ENCODE measurements around the gene DEPDC5.

The DEPDC5 gene

DNA sequence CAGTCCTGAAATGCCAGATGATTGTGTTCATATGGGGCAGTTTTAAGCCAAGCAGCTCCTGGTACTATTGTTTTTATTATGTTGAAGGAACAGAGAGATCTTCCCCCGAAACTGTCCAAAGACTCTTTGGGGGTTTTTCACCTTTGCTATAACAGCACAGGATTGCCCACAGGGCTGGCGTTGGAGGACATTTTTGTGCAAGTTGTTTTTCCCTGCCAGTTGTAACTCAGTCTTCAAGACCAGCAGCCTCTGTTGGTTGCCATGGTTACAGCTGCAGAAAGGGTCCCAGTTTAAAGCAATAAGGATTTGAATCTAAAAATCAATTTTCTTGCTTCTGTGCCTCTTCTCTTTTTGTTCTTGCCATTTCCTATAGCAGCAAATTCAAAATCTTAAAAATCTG is 145.1 kb downstream of the DEPDC5 start:
- CTCF ChIA-PET: no interaction called here
- TF ChIP-seq TARDBP (IDR thresholded peaks at IDR 0.05): no peak
- no peak for TF ChIP-seq NFRKB (IDR thresholded peaks at IDR 0.05)
- no peak for TF ChIP-seq LEF1 (IDR thresholded peaks at IDR 0.05; ENCODE audit: borderline replicate concordance)
- TF ChIP-seq, protein P1, sequence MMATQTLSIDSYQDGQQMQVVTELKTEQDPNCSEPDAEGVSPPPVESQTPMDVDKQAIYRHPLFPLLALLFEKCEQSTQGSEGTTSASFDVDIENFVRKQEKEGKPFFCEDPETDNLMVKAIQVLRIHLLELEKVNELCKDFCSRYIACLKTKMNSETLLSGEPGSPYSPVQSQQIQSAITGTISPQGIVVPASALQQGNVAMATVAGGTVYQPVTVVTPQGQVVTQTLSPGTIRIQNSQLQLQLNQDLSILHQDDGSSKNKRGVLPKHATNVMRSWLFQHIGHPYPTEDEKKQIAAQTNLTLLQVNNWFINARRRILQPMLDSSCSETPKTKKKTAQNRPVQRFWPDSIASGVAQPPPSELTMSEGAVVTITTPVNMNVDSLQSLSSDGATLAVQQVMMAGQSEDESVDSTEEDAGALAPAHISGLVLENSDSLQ (IDR thresholded peaks at IDR 0.05): no peak
- no peak for TF ChIP-seq SP1 (IDR thresholded peaks at IDR 0.05)
- no peak for TF ChIP-seq FOXA1 (IDR thresholded peaks at IDR 0.05)
- no peak for TF ChIP-seq CTBP1 (IDR thresholded peaks at IDR 0.05; ENCODE audit: borderline replicate concordance)
- no peak for TF ChIP-seq HDGF (IDR thresholded peaks at IDR 0.05; ENCODE audit: borderline replicate concordance)
- TF ChIP-seq ZNF384 (IDR thresholded peaks at IDR 0.05): no peak
- no peak for TF ChIP-seq BHLHE40 (IDR thresholded peaks at IDR 0.05; ENCODE audit: borderline replicate concordance)
- no peak for TF ChIP-seq SUZ12 (IDR thresholded peaks at IDR 0.05)
- TF ChIP-seq ARNT (IDR thresholded peaks at IDR 0.05): no peak
- TF ChIP-seq ELF4 (IDR thresholded peaks at IDR 0.05): no peak
- TF ChIP-seq FOXK2 (IDR thresholded peaks at IDR 0.05): no peak
- TF ChIP-seq FOXM1 (IDR thresholded peaks at IDR 0.05; ENCODE audit: borderline replicate concordance): no peak
- no peak for TF ChIP-seq L3MBTL2 (conservative IDR thresholded peaks at IDR 0.05)
- DNase-seq (ENCODE audit: extremely low spot score): no peak
- POLR2A ChIA-PET: no interaction called here

DNA sequence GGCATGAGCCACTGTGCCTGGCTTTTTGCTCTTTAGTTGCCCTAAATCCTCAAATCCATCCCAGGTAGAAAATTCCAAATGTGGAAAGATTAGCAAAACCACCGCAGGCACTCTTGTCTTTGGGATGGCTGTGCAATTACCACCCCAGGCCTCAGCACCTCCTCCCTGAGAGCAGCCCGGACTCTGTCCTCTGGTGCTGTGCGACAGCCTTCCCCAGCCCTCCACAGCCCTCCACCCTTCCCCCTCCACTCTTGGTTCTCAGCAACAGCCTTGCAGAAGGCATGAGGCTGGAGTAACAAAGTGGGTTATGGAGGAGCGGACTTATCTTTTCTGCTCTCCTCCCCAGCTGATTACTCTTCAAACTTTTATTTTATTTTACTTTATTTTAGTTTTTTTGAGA is 145.8 kb downstream of the DEPDC5 start:
- no peak for DNase-seq (ENCODE audit: extremely low spot score)
- no peak for TF ChIP-seq ELF4 (IDR thresholded peaks at IDR 0.05)
- TF ChIP-seq ARNT (IDR thresholded peaks at IDR 0.05): no peak
- TF ChIP-seq CTBP1 (IDR thresholded peaks at IDR 0.05; ENCODE audit: borderline replicate concordance): no peak
- no peak for TF ChIP-seq NFRKB (IDR thresholded peaks at IDR 0.05)
- TF ChIP-seq, protein P1 (IDR thresholded peaks at IDR 0.05): no peak
- no peak for TF ChIP-seq HDGF (IDR thresholded peaks at IDR 0.05; ENCODE audit: borderline replicate concordance)
- TF ChIP-seq FOXM1 (IDR thresholded peaks at IDR 0.05; ENCODE audit: borderline replicate concordance): no peak
- TF ChIP-seq TARDBP (IDR thresholded peaks at IDR 0.05): no peak
- CTCF ChIA-PET: no interaction called here
- POLR2A ChIA-PET: no interaction called here

DNA sequence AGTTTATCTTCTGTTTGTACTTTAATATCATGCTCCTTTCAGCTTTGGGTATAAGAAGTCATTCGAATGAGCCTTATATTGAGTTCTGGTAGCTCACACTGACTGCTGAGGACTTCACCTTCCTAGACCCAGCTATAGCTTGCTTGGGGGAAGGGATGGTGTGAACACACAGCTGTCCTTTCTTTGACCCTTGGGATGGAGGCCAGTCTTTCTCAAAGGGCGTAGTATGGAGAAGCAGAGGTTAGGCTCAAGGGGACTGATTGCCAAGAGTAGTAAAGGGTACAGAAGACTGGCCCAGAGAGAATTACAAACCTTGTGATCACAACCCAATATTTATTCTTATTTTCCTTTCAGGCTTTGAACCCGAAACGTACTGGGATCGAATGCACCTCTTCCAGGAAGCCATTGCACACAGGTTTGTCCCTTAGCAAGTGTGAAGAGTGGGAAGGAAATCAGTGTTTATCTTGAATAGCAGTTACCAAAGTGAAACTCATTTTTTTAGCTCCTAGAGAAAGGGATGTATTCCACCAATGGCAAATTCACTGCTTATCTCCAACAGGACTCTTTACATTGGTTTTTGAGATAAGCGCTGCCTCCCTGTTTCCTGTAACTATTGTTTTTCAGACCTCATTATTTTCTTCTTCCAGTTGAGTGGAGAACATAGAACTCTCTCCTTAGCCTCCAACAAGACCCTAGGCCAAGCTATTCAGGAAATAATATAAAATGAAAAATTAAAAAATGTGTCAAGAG is 147.7 kb downstream of the DEPDC5 start:
- POLR2A ChIA-PET: no interaction called here
- CTCF ChIA-PET: no interaction called here
- TF ChIP-seq TARDBP (IDR thresholded peaks at IDR 0.05) (no peak), HDGF (IDR thresholded peaks at IDR 0.05; ENCODE audit: borderline replicate concordance) (no peak), CTBP1 (IDR thresholded peaks at IDR 0.05; ENCODE audit: borderline replicate concordance) (no peak), SP1 (IDR thresholded peaks at IDR 0.05) (no peak), ARNT (IDR thresholded peaks at IDR 0.05) (no peak), SUZ12 (IDR thresholded peaks at IDR 0.05) (no peak), FOXM1 (IDR thresholded peaks at IDR 0.05; ENCODE audit: borderline replicate concordance) (no peak), FOXK2 (IDR thresholded peaks at IDR 0.05) (no peak), L3MBTL2 (conservative IDR thresholded peaks at IDR 0.05) (no peak), FOXA1 (IDR thresholded peaks at IDR 0.05) (no peak)
- TF ChIP-seq, protein P1 (IDR thresholded peaks at IDR 0.05): no peak
- no peak for DNase-seq (ENCODE audit: extremely low spot score)

GRCh38 chr22:31904651-31905050 is 150.8 kb downstream of the DEPDC5 start:
- ChIA-PET CTCF (interaction anchor here (1.5 kb wide), 1 partner anchor 66 kb away, joined by 3 read pairs; no protein-coding TSS in a partner anchor), POLR2A (no interaction called here)
- no peak for DNase-seq (ENCODE audit: extremely low spot score)
- TF ChIP-seq FOXK2 (IDR thresholded peaks at IDR 0.05): no peak

GRCh38 chr22:31905356-31905755 is 151.5 kb downstream of the DEPDC5 start:
- no peak for TF ChIP-seq LEF1 (IDR thresholded peaks at IDR 0.05; ENCODE audit: borderline replicate concordance)
- no peak for TF ChIP-seq BHLHE40 (IDR thresholded peaks at IDR 0.05; ENCODE audit: borderline replicate concordance)
- no peak for TF ChIP-seq HDGF (IDR thresholded peaks at IDR 0.05; ENCODE audit: borderline replicate concordance)
- TF ChIP-seq ELF4 (IDR thresholded peaks at IDR 0.05): no peak
- TF ChIP-seq FOXK2 (IDR thresholded peaks at IDR 0.05): no peak
- TF ChIP-seq ARNT (IDR thresholded peaks at IDR 0.05): no peak
- no peak for TF ChIP-seq NFRKB (IDR thresholded peaks at IDR 0.05)
- TF ChIP-seq TARDBP (IDR thresholded peaks at IDR 0.05): no peak
- TF ChIP-seq SP1 (IDR thresholded peaks at IDR 0.05): no peak
- no peak for TF ChIP-seq FOXM1 (IDR thresholded peaks at IDR 0.05; ENCODE audit: borderline replicate concordance)
- no peak for TF ChIP-seq SUZ12 (IDR thresholded peaks at IDR 0.05)
- TF ChIP-seq, protein P1 (IDR thresholded peaks at IDR 0.05): no peak
- TF ChIP-seq ZNF384 (IDR thresholded peaks at IDR 0.05): no peak
- no peak for TF ChIP-seq CTBP1 (IDR thresholded peaks at IDR 0.05; ENCODE audit: borderline replicate concordance)
- TF ChIP-seq FOXA1 (IDR thresholded peaks at IDR 0.05): no peak
- no peak for TF ChIP-seq L3MBTL2 (conservative IDR thresholded peaks at IDR 0.05)
- ChIA-PET POLR2A (no interaction called here), CTCF (interaction anchor here (1.5 kb wide), 1 partner anchor 65 kb away, joined by 3 read pairs; no protein-coding TSS in a partner anchor)
- DNase-seq (ENCODE audit: extremely low spot score): no peak

DNA sequence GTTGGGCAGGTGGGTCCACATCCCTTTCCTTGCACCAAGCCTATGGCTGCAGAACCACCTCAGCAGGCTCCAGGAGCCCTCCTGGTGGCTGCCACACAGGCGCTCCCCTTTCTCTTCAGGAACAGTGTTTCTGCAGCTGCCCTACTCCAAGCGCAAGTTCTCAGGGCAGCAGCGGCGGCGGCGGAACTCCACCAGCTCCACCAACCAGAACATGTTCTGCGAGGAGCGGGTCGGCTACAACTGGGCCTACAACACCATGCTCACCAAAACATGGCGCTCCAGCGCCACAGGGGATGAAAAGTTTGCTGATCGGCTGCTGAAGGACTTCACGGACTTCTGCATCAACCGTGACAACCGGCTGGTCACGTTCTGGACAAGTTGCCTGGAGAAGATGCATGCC is 152.3 kb downstream of the DEPDC5 start:
- CTCF ChIA-PET: no interaction called here
- no peak for TF ChIP-seq NFRKB (IDR thresholded peaks at IDR 0.05)
- no peak for TF ChIP-seq CTBP1 (IDR thresholded peaks at IDR 0.05; ENCODE audit: borderline replicate concordance)
- no peak for TF ChIP-seq ZNF384 (IDR thresholded peaks at IDR 0.05)
- TF ChIP-seq SP1 (IDR thresholded peaks at IDR 0.05): no peak
- TF ChIP-seq FOXA1 (IDR thresholded peaks at IDR 0.05): no peak
- TF ChIP-seq, protein P1 (IDR thresholded peaks at IDR 0.05): no peak
- TF ChIP-seq ARNT (IDR thresholded peaks at IDR 0.05): no peak
- no peak for TF ChIP-seq SUZ12 (IDR thresholded peaks at IDR 0.05)
- no peak for TF ChIP-seq HDGF (IDR thresholded peaks at IDR 0.05; ENCODE audit: borderline replicate concordance)
- TF ChIP-seq LEF1 (IDR thresholded peaks at IDR 0.05; ENCODE audit: borderline replicate concordance): no peak
- TF ChIP-seq TARDBP (IDR thresholded peaks at IDR 0.05): no peak
- no peak for TF ChIP-seq BHLHE40 (IDR thresholded peaks at IDR 0.05; ENCODE audit: borderline replicate concordance)
- TF ChIP-seq FOXK2 (IDR thresholded peaks at IDR 0.05): no peak
- DNase-seq (ENCODE audit: extremely low spot score): no peak
- POLR2A ChIA-PET: no interaction called here

Data from HEK293T (cell line).